HCT116 (cell line): ENCODE results near the gene ESAM. TPM values are rescaled to one million over a fixed set of nuclear protein-coding genes. Genes with fewer than 3 reads are reported as not detected.

Experiments
- ATAC-seq: fragments of 200-7000 bp; cut with Tn5 transposase; 2 replicates; pipeline ENCODE4 v1.9.1; 2020; ENCODE audit warnings: mild to moderate bottlenecking, moderate library complexity
- BruUV-seq: library from RNA; stranded (reverse); fragments of 400-500 nt; replicated peaks from 2 replicates; lab custom pipeline; 2021; lab: Mats Ljungman, UMichigan
- CTCF ChIA-PET: fragments of 300-600 bp; sonication (Branson Sonifier 250); formaldehyde crosslinking; loops from one replicate; lab custom pipeline; 2021; ENCODE audit warnings: antibody characterized with exemption; lab: Charles Lee
- POLR2A ChIA-PET: fragments of 300-600, 350-600 bp; sonication (Branson Sonifier 250); formaldehyde crosslinking; loops from one replicate; lab custom pipeline; 2021; ENCODE audit warnings: antibody characterized with exemption; lab: Charles Lee
- RAD21 ChIA-PET, 2 experiments: fragments of 300-600 bp; sonication (Branson Sonifier 250); formaldehyde crosslinking; loops; one replicate each; lab custom pipeline; 2023; ENCODE audit warnings: low total read pairs in 2 of 2; ENCODE audit not compliant: uncharacterized antibody in 2 of 2, unreplicated experiment in 2 of 2, low non-redundant PET in 1 of 2; lab: Charles Lee
- DNase-seq: peaks from one replicate; pipeline ENCODE4 v3.0.0-alpha.2; 2010; ENCODE audit warnings: low read depth, low spot score
- H2AFZ ChIP-seq: fragments of 200-600 bp; shearing (Covaris generic), sonication (generic); 2 replicates; pipeline ENCODE4 v1.6.1; 2017; ENCODE audit warnings: low read depth, mixed run types, mixed read lengths, antibody characterized with exemption, low read length; ENCODE audit not compliant: poor library complexity, severe bottlenecking
- H3K27ac ChIP-seq: 2 replicates; pipeline ENCODE4 v1.5.1; 2012; ENCODE audit warnings: low read depth, low read length
- H3K27me3 ChIP-seq: fragments of 200-600 bp; sonication (generic); 2 replicates; pipeline ENCODE4 v1.6.1; 2016; ENCODE audit warnings: mixed run types, low read length, mixed read lengths; ENCODE audit not compliant: insufficient read depth
- H3K36me3 ChIP-seq, 2 experiments: fragments of 200-500 bp in 1 of 2; fragments of 200-600 bp in 1 of 2; sonication (Bioruptor generic) in 1 of 2; sonication (generic) in 1 of 2; 2 replicates each; pipeline versions ENCODE4 v1.5.1 to v1.6.1; 2014 to 2016; ENCODE audit warnings: low read length in 2 of 2, inconsistent platforms in 1 of 2, mixed read lengths in 1 of 2, mixed run types in 1 of 2; ENCODE audit not compliant: insufficient read depth in 2 of 2, control insufficient read depth in 1 of 2
- H3K4me1 ChIP-seq, 2 experiments: fragments of 200-600 bp in 1 of 2; sonication (generic) in 1 of 2; 2 replicates each; pipeline versions ENCODE4 v1.5.1 to v1.6.1; 2012 to 2017; ENCODE audit warnings: low read length in 2 of 2, inconsistent platforms in 1 of 2, mild to moderate bottlenecking in 1 of 2, mixed read lengths in 1 of 2, mixed run types in 1 of 2, moderate library complexity in 1 of 2; ENCODE audit not compliant: insufficient read depth in 2 of 2, control insufficient read depth in 1 of 2
- H3K4me2 ChIP-seq: fragments of 200-600 bp; sonication (generic); 2 replicates; pipeline ENCODE4 v1.6.1; 2017; ENCODE audit warnings: mixed run types, low read length, mixed read lengths
- H3K4me3 ChIP-seq, 2 experiments: fragments of 200-600 bp in 1 of 2; sonication (generic) in 1 of 2; replicated peaks in 1 of 2; 2 replicates each; pipeline ENCODE4 v1.5.1; 2011 to 2016; ENCODE audit warnings: low read length in 2 of 2, control low read depth in 1 of 2, low read depth in 1 of 2, mild to moderate bottlenecking in 1 of 2, mixed read lengths in 1 of 2, mixed run types in 1 of 2
- H3K79me2 ChIP-seq: fragments of 200-600 bp; sonication (generic); 2 replicates; pipeline ENCODE4 v1.6.1; 2017; ENCODE audit warnings: mild to moderate bottlenecking, mixed run types, low read length, moderate library complexity, mixed read lengths; ENCODE audit not compliant: insufficient read depth
- H3K9ac ChIP-seq: fragments of 200-600 bp; sonication (generic); 2 replicates; pipeline ENCODE4 v1.6.1; 2016; ENCODE audit warnings: low read length, mixed read lengths
- H3K9me2 ChIP-seq: fragments of 200-600 bp; sonication (generic), shearing (Covaris generic); 2 replicates; pipeline ENCODE4 v1.6.1; 2017; ENCODE audit warnings: mixed run types, mild to moderate bottlenecking, moderate library complexity; ENCODE audit not compliant: insufficient read depth
- H3K9me3 ChIP-seq, 2 experiments: fragments of 200-500 bp in 1 of 2; fragments of 200-600 bp in 1 of 2; sonication (Bioruptor generic) in 1 of 2; sonication (generic) in 1 of 2; 2 replicates each; pipeline ENCODE4 v1.6.1; 2014 to 2017; ENCODE audit warnings: low read length in 2 of 2, mixed read lengths in 2 of 2, inconsistent platforms in 1 of 2, low read depth in 1 of 2, mild to moderate bottlenecking in 1 of 2, mixed run types in 1 of 2, moderate library complexity in 1 of 2; ENCODE audit not compliant: control insufficient read depth in 1 of 2, insufficient read depth in 1 of 2
- H4K20me1 ChIP-seq: fragments of 200-600 bp; sonication (generic), shearing (Covaris generic); 2 replicates; pipeline ENCODE4 v1.6.1; 2017; ENCODE audit warnings: mixed run types, mild to moderate bottlenecking, moderate library complexity; ENCODE audit not compliant: insufficient read depth
- CEBPB ChIP-seq: IDR thresholded peaks from 2 replicates; pipeline ENCODE4 v1.6.1; 2012; ENCODE audit warnings: low read depth
- EZH2 ChIP-seq: fragments of 200-600 bp; sonication (generic); IDR thresholded peaks from 2 replicates; pipeline ENCODE4 v1.6.1; 2017; ENCODE audit warnings: antibody characterized with exemption, mixed run types
- POLR2A ChIP-seq: IDR thresholded peaks from 2 replicates; pipeline ENCODE4 v1.7.0; 2011; ENCODE audit warnings: borderline replicate concordance; ENCODE audit not compliant: insufficient read depth, insufficient read length; ENCODE audit errors: extremely low read depth
- SRF ChIP-seq: IDR thresholded peaks from 2 replicates; pipeline ENCODE4 v1.6.1; 2012; ENCODE audit warnings: low read depth
- YY1 ChIP-seq: IDR thresholded peaks from 2 replicates; pipeline ENCODE4 v1.6.1; 2011; ENCODE audit warnings: low read length, low read depth, moderate library complexity, mild to moderate bottlenecking; ENCODE audit not compliant: insufficient replicate concordance; ENCODE audit errors: extremely low read depth
- ZNF274 ChIP-seq: fragments of 200-500 bp; sonication (Bioruptor generic); IDR thresholded peaks from 2 replicates; pipeline ENCODE4 v1.6.1; 2014; ENCODE audit warnings: mild to moderate bottlenecking, low read depth, low read length, inconsistent platforms
- intact Hi-C: fragments of 100-400 bp; cut with micrococcal nuclease; formaldehyde crosslinking; loops from 2 replicates; pipeline ENCODE4 v1.10.0; 2022
- total RNA-seq: library from RNA; stranded (reverse); gene quantifications from one replicate; pipeline ENCODE4 v1.2.1, GENCODE V29; 2021; ENCODE audit not compliant: unreplicated experiment
- TF ChIP-seq, protein P1 (sequence below): IDR thresholded peaks from 2 replicates; pipeline ENCODE4 v1.6.1; 2011; ENCODE audit warnings: mild to moderate bottlenecking, low read length, moderate library complexity; ENCODE audit not compliant: insufficient replicate concordance; ENCODE audit errors: extremely low read depth
- TF ChIP-seq, protein P2 (sequence below): IDR thresholded peaks from 2 replicates; pipeline ENCODE4 v1.6.1; 2012
- TF ChIP-seq, protein P3 (sequence below): IDR thresholded peaks from 2 replicates; pipeline ENCODE4 v1.6.1; 2012

Gene ESAM
- total RNA-seq, 1 experiment from 2014 or later: 6.1 TPM

DNA sequence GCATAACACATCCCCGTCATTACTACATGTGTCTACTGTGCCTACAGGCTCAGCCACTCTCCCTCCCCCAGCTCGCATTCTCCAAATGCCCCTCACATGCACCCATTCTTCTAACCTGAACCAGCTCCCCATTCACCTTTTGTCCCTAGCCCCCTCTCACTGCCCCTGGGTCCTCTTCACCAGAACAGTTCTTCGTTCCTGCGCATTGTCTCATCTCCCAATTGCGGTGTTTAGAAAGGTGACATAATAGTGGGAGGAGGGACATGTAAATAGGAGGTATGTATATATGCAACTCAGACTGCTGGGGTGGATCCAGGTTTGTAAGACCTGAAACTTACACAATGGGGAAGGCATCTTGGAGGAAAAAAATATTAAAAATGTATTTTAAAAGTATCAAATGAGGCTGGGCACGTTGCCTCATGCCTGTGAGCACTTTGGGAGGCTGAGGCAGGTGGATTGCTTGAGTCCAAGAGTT, 5.3 kb downstream of the ESAM start:
- RAD21 ChIA-PET: no interaction called here
- no peak for ATAC-seq
- no TSS peak for BruUV-seq
- Histone ChIP-seq H3K27me3 (no peaks in the 10 kb centered on the region), H3K36me3 (no peaks in the 10 kb centered on the region), H3K4me3 (no peak overlapping the region), H3K79me2 (no peaks in the 10 kb centered on the region), H3K27ac (no peak overlapping the region), H3K9ac (no peak overlapping the region), H3K4me2 (no peak overlapping the region), H4K20me1 (no peaks in the 10 kb centered on the region), H3K4me1 (peaks cover 11 to 22% of the 10 kb centered on the region in 2 experiments), H3K9me2 (no peaks in the 10 kb centered on the region), H3K9me3 (no peaks in the 10 kb centered on the region), H2AFZ (no peak overlapping the region)
- CTCF ChIA-PET: no interaction called here
- TF ChIP-seq, protein P1, sequence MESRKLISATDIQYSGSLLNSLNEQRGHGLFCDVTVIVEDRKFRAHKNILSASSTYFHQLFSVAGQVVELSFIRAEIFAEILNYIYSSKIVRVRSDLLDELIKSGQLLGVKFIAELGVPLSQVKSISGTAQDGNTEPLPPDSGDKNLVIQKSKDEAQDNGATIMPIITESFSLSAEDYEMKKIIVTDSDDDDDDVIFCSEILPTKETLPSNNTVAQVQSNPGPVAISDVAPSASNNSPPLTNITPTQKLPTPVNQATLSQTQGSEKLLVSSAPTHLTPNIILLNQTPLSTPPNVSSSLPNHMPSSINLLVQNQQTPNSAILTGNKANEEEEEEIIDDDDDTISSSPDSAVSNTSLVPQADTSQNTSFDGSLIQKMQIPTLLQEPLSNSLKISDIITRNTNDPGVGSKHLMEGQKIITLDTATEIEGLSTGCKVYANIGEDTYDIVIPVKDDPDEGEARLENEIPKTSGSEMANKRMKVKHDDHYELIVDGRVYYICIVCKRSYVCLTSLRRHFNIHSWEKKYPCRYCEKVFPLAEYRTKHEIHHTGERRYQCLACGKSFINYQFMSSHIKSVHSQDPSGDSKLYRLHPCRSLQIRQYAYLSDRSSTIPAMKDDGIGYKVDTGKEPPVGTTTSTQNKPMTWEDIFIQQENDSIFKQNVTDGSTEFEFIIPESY: no peak
- TF ChIP-seq YY1 (no peak), POLR2A (no peak), SRF (no peak), CEBPB (no peak), ZNF274 (no peak), EZH2 (no peak)
- TF ChIP-seq, protein P2, sequence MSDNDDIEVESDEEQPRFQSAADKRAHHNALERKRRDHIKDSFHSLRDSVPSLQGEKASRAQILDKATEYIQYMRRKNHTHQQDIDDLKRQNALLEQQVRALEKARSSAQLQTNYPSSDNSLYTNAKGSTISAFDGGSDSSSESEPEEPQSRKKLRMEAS: no peak
- TF ChIP-seq, protein P3, sequence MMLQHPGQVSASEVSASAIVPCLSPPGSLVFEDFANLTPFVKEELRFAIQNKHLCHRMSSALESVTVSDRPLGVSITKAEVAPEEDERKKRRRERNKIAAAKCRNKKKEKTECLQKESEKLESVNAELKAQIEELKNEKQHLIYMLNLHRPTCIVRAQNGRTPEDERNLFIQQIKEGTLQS: no peak
- POLR2A ChIA-PET: no interaction called here
- intact Hi-C loops: no loop called here
- DNase-seq: no peak
